ENCODE measurements around the gene FOXE3. TPM values are rescaled to one million over a fixed set of nuclear protein-coding genes. Genes with fewer than 3 reads are reported as not detected.

FOXE3 gene
- total and polyA plus RNA-seq, 2 of the 8 experiments (the other 6 are each of a cell fraction or from before 2014, with no cell fraction given), result 0.18 TPM; not detected in 1

DNA sequence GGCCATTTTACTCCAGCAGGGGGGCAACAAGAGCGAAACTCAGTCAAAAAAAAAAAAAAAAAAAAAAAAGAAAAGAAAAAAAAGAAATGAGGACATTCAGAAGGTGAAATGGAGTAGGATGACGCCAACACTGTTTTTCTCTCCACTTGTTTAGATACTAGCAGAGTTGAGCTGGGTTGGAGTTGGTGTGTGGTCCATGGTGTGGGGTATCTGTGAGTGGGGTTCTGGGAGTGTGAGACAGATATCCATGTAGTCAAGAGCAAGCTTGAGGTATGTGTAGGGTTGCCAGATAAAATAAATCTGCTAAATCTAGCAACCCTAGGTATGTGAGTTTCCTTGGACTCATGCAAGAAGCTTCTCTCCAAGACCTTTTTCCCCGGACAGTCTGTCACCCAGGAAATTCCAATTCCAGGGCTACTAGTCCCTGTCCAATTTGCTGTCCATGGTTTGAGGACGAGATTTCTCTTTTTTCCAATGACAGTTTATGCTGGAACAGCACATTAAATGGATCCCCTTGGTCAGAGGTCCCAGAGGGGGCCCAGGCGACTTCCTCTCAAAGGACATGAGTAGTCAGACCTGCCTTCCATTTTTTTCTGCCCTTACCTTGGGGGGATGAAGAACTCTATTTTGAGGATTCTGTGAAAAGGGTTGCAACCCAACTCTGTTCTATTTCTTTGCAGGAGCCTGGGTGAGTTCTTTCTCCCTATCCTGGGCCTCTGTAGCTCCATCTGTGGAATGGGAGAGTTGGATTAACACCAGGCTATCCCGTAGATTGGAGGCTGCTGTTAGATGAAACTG lies 19.6 kb downstream of the FOXE3 start:
- H2BK12ac ChIP-seq (ENCODE audit: low read depth, low read length), result no peak overlapping the region
- H2AFZ ChIP-seq (ENCODE audit: low read length), result no peak overlapping the region
- H3K56ac ChIP-seq (replicated peaks; ENCODE audit: insufficient read length, low read depth, low read length), result no peak overlapping the region
- H3K23me2 ChIP-seq (ENCODE audit: low read depth, low read length), result peaks cover 14% of the 10 kb centered on the region; the same call in 1 of the 2 replicates
- H3K9me3 ChIP-seq (ENCODE audit: insufficient read depth in 2 of 2, low read depth in 1 of 2, low read length in 1 of 2), result no peaks in the 10 kb centered on the region; a peak in 1 of 4 replicates
- 27% methylated on average over 4 of the region's 6 CpGs; no CpG with 5 or more reads in 1 of the 2 experiments for WGBS, 2 experiments (ENCODE audit: extremely low coverage in 1 of 2, insufficient coverage in 1 of 2, insufficient read length in 1 of 2, insufficient replicate concordance in 2 of 2, low coverage in 1 of 2, low lambda C conversion rate in 2 of 2, missing lambda C conversion rate in 1 of 2)
- no peak overlapping the region for H2BK20ac ChIP-seq (ENCODE audit: low read length)
- H3K79me1 ChIP-seq (ENCODE audit: low read depth, low read length), result no peaks in the 10 kb centered on the region
- ChIA-PET POLR2A (ENCODE audit: partially characterized antibody) (interaction anchor here (1.0 to 1.1 kb wide), 3 partner anchors 11 to 47 kb away, joined by 3 to 4 read pairs (median 3); no protein-coding TSS in a partner anchor), CTCF (ENCODE audit: partially characterized antibody) (interaction anchor here (0.5 to 9.7 kb wide), 50 partner anchors 9 to 944 kb away, joined by 3 to 140 read pairs (median 5); partner anchors contain the start of genes CMPK1 and FOXE3)
- no peak overlapping the region for H2BK5ac ChIP-seq (ENCODE audit: low read depth, low read length)
- no peak overlapping the region for H3K27ac ChIP-seq (ENCODE audit: low read depth, low read length)
- no peak overlapping the region for H3K4me3 ChIP-seq (ENCODE audit: extremely low read depth in 1 of 4, insufficient read depth in 2 of 4, low read depth in 3 of 4, low read length in 4 of 4)
- no peak overlapping the region for H4K8ac ChIP-seq (ENCODE audit: extremely low read depth, insufficient read depth, low read length)
- H4K91ac ChIP-seq (replicated peaks; ENCODE audit: insufficient read length, low read length), result no peak overlapping the region
- H3K36me3 ChIP-seq (ENCODE audit: control insufficient read depth in 2 of 4, insufficient read depth in 4 of 4, low read length in 3 of 4), result peaks cover 0 to 10% (median 0%) of the 10 kb centered on the region in 4 experiments; a peak in 1 of 8 replicates
- no peaks in the 10 kb centered on the region for H3K79me2 ChIP-seq (ENCODE audit: control insufficient read depth in 1 of 2, insufficient read depth in 2 of 2, low read length in 2 of 2)
- H3K23ac ChIP-seq (ENCODE audit: insufficient read length), result no peak overlapping the region
- no peak overlapping the region for H3K18ac ChIP-seq (ENCODE audit: extremely low read depth, low read length)
- no peak overlapping the region for H2AK5ac ChIP-seq (ENCODE audit: low read depth, low read length)
- no peak overlapping the region for H3K4ac ChIP-seq (replicated peaks; ENCODE audit: insufficient read length, low read depth, low read length)
- H4K20me1 ChIP-seq (replicated peaks in 1 of 2; ENCODE audit: control insufficient read depth in 1 of 2, insufficient read depth in 2 of 2, low read length in 2 of 2), result peaks cover 12 to 24% of the 10 kb centered on the region in 2 experiments
- no peak overlapping the region; a peak in 1 of 4 replicates for H3K4me2 ChIP-seq (ENCODE audit: insufficient read depth in 1 of 2, low read depth in 2 of 2, low read length in 2 of 2)
- no peak overlapping the region for H3K14ac ChIP-seq (ENCODE audit: insufficient read length)
- no peak for DNase-seq (ENCODE audit: low read depth in 1 of 2, low spot score in 2 of 2)
- H4K5ac ChIP-seq (ENCODE audit: insufficient read length, low read depth, low read length), result no peak overlapping the region
- no peak overlapping the region for H2BK120ac ChIP-seq (replicated peaks; ENCODE audit: low read depth, low read length)
- peaks cover 3 to 42% (median 18%) of the 10 kb centered on the region in 4 experiments for H3K4me1 ChIP-seq (replicated peaks in 1 of 4; ENCODE audit: control insufficient read depth in 3 of 4, insufficient read depth in 4 of 4, low read length in 3 of 4)
- no peak for FAIRE-seq
- H3K27me3 ChIP-seq (replicated peaks in 1 of 4; ENCODE audit: control insufficient read depth in 3 of 4, extremely low read depth in 1 of 4, insufficient read depth in 3 of 4, low read length in 3 of 4), result peaks cover 88 to 99% (median 94%) of the 10 kb centered on the region in 4 experiments
- H3K9ac ChIP-seq (replicated peaks in 1 of 4; ENCODE audit: extremely low read depth in 1 of 4, low read depth in 3 of 4, low read length in 3 of 4), result no peak overlapping the region
- no peak overlapping the region for H2BK15ac ChIP-seq (ENCODE audit: low read length)
- TF ChIP-seq POLR2A (IDR thresholded peaks at IDR 0.05; ENCODE audit: control extremely low read depth in 1 of 2, low read depth in 2 of 2, low read length in 2 of 2) (no peak), KDM5A (IDR thresholded peaks at IDR 0.05; ENCODE audit: low read length) (no peak), CHD1 (IDR thresholded peaks at IDR 0.05; ENCODE audit: low read depth, low read length) (no peak), USF2 (IDR thresholded peaks at IDR 0.05; ENCODE audit: low read length) (no peak), TEAD4 (IDR thresholded peaks at IDR 0.05; ENCODE audit: low read depth, low read length) (no peak), KDM1A (IDR thresholded peaks at IDR 0.05; ENCODE audit: borderline replicate concordance, low read length) (no peak), EZH2 (IDR thresholded peaks at IDR 0.05; ENCODE audit: low read depth, low read length, severe bottlenecking) (no peak), RXRA (IDR thresholded peaks at IDR 0.05; ENCODE audit: insufficient read depth, low read depth, low read length) (no peak), SAP30 (IDR thresholded peaks at IDR 0.05; ENCODE audit: insufficient read depth, insufficient replicate concordance, low read length) (no peak)
- TF ChIP-seq, protein P1, sequence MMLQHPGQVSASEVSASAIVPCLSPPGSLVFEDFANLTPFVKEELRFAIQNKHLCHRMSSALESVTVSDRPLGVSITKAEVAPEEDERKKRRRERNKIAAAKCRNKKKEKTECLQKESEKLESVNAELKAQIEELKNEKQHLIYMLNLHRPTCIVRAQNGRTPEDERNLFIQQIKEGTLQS (IDR thresholded peaks at IDR 0.05; ENCODE audit: insufficient read depth, low read depth, low read length), result no peak

Data from H1 (cell line).